GM12875 (cell line): ENCODE results near the gene SETX.

Experiments used
- H3K4me3 ChIP-seq: one replicate; pipeline ENCODE4 v1.5.1; 2011; ENCODE audit warnings: low read depth, low read length, control low read depth
- CTCF ChIP-seq: IDR thresholded peaks from 2 replicates; pipeline ENCODE4 v1.5.1; 2011; ENCODE audit warnings: low read depth, mild to moderate bottlenecking, control low read depth, inconsistent platforms, low read length, moderate library complexity, borderline replicate concordance; ENCODE audit not compliant: insufficient read depth

SETX gene

GRCh38 chr9:132249123-132249522, 105.7 kb downstream of the SETX start:
- no peak for TF ChIP-seq CTCF
- H3K4me3 ChIP-seq = no peak overlapping the region

GRCh38 chr9:132247942-132248341, 106.8 kb downstream of the SETX start:
- no peak overlapping the region for H3K4me3 ChIP-seq
- TF ChIP-seq CTCF = no peak

GRCh38 chr9:132245465-132245864, 109.3 kb downstream of the SETX start:
- no peak for TF ChIP-seq CTCF

GRCh38 chr9:132244582-132245455, 110.0 kb downstream of the SETX start:
- no peak overlapping the region for H3K4me3 ChIP-seq
- no peak for TF ChIP-seq CTCF

More at GRCh38 chr9:132245465-132245864, 109.3 kb downstream of the SETX start:
- no peak overlapping the region for H3K4me3 ChIP-seq

- TF ChIP-seq CTCF = no peak
- no peak overlapping the region for H3K4me3 ChIP-seq
These were observed 111.4 kb downstream of the SETX start for GRCh38 chr9:132243156-132244074.

GRCh38 chr9:132242621-132243155, 112.1 kb downstream of the SETX start:
- TF ChIP-seq CTCF = no peak
- peak overlapping the region; percentile 21 for H3K4me3 ChIP-seq
